ENCODE measurements around the gene KL.

The KL gene

DNA sequence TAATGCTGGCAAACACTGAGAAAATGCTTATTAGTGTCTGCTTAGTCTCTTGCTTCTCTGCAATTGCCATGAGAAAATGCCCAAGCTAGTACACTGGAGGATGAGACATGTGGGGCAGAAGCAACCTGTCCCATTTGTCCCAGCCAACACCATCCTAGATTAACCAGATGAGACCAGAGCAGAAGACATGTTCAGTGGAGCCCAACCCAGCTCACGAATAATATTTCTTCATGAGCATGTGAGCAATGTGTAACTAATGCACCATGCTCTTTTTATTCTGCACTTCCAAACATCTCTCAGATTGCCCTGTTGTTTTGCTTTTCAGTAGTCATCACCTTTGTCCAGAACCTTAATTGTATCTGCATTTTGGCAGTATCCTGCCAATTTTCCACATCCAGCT, 21.4 kb downstream of the KL start:
- DNase-seq (ENCODE audit: low read depth, low spot score): no peak

DNA sequence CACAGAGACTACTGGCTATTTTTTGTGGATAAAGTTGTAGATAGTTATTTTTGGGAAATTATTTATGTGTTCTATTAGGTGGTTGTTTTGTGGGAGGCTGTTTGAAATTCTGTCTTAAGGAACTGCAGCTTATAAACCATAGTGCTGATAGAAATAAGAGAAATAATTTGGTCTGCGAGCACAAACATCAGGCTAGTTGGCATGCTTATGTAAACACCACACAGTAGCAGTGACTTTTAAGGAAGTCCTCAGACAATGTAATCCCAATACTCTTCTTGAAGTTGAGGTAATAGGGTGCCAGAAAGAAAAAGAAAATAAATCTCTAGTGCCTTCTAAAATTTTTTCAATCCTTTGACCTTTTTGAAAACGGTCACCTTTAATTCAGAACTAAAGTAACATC, 23.9 kb downstream of the KL start:
- no peak for DNase-seq (ENCODE audit: low read depth, low spot score)

DNA sequence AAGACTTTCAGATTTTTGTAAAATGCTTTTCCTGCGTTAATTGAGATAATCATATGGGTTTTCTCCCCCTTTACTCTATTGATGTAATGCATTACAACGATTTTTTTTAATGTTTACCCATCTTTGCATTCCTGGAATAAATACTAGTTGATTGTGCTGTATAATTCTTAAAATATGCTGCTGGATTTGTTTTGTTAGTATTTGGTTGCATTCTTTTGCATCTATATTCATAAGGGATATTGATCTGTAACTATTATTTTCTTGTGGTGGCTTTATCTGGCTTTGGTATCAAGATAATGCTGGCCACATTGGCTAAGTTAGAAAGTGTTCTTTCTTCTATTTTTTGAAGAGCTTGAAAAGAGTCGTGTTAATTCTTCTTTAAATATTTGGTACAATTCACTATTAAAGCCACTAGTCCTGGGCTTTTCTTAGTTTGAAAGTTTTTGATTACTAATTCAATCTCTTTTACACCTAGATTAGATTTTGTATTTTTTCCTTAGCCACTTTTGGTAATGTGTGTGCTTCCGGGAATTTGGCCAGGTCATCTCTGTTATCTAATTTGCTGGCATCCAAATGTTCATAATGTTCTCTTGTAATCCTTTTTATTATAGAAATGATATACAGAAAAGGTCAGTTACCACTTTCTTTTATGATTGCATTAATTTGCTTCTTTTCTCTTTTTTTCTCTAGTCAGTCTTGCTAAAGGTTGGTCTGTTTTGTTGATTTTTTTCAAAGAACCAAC, 29.8 kb downstream of the KL start:
- no peak for DNase-seq (ENCODE audit: low read depth, low spot score)

DNA sequence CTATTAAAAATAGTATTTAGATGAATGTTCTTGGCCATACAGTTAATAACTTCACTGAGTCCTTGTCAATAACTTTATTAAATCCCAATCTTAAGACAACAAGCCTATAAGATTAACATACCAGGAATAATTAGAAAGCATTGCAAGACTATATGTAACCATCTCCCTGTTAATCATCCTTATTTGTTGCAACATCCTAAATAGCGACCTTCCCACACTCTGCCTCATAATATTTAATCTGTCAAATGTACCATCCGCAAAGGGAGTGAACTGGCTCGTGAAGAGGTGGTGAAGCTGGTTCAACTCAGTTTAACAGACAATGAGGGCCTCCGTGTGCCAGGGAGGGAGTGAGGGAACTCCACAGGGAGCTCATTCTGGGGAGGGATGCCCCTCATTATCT, 33.9 kb downstream of the KL start:
- no peak for DNase-seq (ENCODE audit: low read depth, low spot score)

DNA sequence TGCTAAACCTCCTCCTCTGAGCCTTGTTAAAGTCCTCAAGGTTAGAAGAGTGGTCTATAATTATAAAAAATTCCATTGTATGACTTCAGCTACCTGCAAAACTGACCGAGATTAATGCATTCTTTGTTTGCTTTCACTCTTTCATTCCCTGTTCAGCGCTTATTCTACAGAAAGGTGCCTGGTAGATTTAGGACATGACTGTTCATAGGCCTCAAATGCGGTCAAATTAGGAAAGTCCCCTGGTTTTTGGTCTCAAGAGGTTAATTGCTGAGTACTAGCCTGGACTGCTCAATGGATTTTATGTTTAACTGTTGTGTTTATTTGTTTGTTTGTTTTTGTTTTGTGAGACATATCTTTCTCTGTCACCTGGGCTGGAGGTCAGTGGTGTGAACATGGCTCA, 35.4 kb downstream of the KL start:
- no peak for DNase-seq (ENCODE audit: low read depth, low spot score)

DNA sequence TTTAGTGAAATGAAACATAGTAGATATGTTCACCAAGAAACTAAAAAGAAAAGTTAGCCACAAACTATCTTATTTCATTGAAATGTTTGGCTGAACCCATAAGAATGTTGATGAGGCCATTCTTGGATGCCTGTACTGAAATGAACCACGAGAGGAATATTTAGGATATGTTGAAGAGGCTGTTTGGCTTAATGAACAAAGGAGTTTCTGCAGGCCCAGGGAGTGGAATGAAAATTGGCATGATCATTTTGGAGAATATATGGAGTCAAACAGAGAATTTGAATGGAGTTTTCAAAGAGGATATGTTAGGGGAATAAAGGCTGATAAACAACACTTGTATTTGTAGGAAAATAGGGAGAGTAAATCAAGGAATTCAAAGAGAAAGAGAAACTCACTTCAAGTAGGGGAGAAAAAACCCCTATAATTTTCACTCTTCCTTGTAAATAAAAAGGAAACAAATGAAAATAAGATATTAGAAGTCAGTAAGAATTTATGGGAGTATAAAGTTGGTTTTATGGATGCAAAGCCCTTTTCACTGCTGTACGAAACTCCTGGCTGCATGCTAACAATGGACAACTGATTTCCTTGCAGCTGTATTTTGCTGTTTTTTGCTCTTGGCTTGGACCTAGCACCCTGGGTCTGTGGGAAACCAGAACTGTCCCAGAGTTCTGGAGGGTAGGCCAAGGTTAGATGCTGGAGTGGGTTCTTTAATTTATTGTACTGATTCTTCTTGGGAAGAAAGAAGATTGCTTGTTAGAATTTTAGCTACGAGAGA, 36.5 kb downstream of the KL start:
- DNase-seq (ENCODE audit: low read depth, low spot score): no peak

DNA sequence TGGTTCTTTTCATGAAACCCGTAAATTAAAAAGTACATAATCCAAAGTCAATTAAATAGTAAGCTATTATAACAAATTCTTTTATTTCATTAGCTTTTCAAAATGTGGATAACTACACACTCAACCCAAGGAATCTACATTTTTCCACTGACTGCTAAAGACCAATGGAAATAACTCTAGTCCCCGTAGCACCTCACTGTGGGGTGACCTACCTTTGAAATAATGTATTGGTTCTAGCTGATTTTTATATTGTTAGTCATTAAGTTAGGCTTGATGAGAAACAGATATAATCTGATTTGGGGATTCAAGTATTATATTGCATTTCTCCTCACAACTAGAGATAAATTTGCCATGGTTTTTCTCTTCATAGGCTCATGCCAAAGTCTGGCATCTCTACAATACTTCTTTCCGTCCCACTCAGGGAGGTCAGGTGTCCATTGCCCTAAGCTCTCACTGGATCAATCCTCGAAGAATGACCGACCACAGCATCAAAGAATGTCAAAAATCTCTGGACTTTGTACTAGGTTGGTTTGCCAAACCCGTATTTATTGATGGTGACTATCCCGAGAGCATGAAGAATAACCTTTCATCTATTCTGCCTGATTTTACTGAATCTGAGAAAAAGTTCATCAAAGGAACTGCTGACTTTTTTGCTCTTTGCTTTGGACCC, 37.3 kb downstream of the KL start:
- no peak for DNase-seq (ENCODE audit: low read depth, low spot score)

DNA sequence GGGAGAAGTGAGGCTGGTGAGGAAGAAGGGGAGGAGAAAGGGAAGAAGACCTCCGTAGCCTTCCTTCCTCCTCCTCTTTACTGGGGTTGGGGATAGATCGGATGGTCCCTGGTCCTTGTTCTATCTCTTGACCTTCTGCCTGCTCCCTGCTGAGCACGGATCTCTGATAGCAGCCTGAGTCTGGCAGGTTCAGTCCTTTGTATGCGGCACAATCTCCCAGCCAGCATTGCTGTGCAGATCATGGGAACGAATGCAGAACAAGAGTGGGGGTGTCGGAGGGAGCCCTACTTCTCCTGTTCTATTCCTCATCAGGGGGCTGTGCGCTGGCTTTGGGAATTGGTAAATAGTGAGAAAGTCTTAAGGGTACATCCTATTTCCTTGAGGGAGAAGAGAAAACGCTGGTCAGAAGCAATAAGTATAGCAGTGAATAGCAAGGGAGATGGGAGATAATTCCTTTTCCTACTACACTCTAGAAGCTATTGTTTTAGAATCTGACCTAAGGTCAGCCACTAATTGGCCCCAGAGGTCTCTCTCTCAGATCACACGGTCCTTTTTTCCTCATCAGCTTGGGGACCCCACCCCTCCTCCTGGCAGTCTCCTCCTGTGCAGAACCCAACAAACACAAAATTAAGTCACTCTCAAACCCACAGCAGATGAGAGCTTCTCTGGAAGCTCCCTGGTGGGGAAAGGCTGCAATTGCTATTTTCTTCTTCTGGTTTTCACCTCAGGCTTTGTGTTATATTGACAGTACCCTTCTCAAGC, 41.0 kb downstream of the KL start:
- peak; percentile 5 for DNase-seq (ENCODE audit: low read depth, low spot score)

DNA sequence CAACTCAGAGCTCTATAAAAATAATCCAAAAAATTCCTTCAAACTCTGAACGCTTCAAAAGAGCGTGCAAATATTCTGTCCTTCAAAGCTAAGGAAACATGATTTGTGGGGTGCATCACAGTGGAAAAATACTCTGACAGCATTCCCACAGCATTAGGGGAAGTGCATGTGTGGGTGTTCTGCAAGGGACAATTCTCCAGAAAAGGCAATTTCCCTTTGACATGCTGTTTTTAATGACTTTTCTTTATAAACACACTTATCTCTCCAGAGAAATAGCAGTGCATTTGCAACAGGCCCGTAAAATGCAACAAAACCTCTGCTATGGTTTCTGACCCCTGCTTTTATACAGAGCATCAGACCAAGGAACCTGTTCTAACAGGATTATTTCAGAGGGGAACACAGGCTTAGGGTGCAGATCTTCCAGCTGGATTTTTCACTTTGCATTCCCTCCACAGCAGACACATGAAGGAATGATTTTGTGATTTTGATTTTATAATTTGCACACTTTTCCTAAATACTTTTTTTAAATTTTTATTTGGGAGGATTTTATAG, 42.6 kb downstream of the KL start:
- no peak for DNase-seq (ENCODE audit: low read depth, low spot score)

DNA sequence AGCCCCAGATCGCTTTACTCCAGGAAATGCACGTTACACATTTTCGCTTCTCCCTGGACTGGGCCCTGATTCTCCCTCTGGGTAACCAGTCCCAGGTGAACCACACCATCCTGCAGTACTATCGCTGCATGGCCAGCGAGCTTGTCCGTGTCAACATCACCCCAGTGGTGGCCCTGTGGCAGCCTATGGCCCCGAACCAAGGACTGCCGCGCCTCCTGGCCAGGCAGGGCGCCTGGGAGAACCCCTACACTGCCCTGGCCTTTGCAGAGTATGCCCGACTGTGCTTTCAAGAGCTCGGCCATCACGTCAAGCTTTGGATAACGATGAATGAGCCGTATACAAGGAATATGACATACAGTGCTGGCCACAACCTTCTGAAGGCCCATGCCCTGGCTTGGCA, 44.6 kb downstream of the KL start:
- no peak for DNase-seq (ENCODE audit: low read depth, low spot score)

DNA sequence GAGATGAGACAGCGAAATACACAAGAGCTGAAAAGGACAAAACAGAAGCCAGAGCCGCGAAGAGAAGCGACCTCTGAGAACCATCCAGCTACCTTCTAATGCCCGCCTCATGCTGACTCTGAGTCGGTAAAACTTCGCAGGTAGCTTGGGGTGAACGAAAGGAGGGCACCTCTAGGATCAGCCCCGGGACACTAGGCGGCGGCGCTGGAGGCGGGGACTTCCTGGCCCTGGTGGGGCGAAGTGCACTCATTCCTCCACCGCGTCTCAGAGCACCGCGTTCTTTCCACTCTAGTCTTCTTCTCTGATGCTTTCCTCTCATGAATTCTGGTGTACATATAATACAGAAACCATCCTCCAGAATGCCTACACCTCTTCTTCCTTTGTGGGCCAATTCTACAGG, 50.1 kb downstream of the KL start:
- DNase-seq (ENCODE audit: low read depth, low spot score): no peak

DNA sequence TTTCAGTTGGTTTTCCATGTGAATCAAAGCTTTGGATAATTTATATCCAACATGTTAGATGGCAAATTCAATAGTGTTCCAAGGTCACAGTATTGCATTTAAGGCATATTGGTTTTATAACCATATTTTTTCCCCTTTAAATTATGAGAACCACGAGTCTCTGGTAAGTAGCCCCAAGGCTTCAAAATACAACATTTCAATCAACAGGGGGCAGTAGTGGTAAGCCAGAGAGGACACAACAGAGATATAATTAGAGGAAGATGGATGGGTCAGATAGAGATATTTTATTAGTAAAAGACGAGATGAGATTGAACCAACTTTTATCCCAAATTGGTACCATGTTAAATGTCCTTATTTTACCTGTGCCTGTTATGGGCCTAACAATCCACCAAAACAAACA, 53.1 kb downstream of the KL start:
- no peak for DNase-seq (ENCODE audit: low read depth, low spot score)

DNA sequence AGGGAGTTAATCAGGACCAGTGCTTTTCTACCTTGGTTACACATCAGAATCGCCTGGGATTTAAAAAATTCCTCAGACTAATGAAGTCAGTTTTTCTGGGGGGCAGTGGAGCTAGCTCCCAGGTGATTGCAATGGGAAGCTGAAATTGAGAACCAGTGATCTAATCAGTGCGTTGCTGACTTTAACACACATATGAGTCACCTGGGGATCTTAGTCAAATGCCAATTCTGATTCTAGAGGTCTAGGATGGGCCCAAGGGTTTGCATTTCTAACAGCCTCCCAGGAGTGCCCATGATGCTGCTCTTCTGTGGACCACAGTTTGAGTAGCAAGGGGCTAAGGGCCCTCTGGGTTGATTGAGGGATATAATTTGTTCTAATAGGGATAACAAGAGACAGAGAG, 54.5 kb downstream of the KL start:
- DNase-seq (ENCODE audit: low read depth, low spot score): no peak

DNA sequence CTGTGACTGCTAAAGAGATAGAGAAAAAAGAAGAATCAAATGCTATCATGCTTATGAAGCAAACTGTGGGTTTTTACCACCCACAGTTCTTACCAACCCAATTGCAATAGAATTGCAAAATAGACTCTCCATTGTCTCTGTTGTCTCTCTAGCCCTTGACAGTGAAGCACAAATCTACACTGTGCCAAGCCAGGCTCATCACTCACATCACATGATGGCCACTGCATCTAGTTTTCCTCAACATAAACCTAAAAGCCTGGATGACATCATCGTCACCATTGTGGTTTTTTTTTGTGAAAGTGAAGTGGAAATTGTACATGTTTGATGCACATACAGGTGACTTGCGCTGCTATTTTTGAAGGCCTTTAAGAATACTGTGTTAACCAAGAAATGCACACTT, 56.1 kb downstream of the KL start:
- DNase-seq (ENCODE audit: low read depth, low spot score): no peak

DNA sequence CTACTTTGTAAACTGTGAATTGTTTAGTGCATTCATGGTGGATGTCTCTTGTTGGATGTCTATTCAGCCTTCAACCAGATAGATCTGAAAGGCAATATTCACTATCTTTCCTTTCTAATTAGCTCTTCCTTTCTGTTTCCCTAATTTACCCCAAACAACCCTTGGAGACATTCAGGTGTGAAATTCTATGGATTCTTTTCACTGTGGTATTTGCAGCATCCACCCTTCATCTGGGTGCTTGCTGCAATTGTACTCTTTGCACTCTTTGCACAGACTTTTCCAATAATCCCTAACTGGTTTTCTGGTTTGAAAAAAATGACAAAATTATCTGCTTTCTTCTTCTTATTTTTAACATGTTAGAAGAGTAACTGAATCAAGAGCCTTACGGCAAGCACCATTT, 56.5 kb downstream of the KL start:
- DNase-seq (ENCODE audit: low read depth, low spot score): no peak

DNA sequence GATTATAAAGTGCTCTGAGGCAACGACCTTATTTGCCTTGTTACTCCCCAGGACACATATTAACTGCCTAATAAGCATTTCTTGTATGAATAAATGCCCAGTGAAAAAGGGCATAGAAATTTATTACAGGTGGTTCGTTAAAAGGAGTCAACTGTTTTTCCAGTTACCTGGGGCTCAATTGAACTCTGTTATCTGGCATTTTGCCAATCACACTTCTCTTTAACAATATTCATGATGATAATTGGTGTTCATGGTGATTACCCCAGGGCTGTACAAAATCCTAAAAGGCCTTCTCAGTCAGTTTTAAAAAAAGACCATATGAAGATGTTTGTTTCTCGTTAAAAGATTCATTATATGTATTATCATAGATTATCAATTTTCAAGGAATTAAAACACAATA, 57.1 kb downstream of the KL start:
- DNase-seq (ENCODE audit: low read depth, low spot score): no peak

DNA sequence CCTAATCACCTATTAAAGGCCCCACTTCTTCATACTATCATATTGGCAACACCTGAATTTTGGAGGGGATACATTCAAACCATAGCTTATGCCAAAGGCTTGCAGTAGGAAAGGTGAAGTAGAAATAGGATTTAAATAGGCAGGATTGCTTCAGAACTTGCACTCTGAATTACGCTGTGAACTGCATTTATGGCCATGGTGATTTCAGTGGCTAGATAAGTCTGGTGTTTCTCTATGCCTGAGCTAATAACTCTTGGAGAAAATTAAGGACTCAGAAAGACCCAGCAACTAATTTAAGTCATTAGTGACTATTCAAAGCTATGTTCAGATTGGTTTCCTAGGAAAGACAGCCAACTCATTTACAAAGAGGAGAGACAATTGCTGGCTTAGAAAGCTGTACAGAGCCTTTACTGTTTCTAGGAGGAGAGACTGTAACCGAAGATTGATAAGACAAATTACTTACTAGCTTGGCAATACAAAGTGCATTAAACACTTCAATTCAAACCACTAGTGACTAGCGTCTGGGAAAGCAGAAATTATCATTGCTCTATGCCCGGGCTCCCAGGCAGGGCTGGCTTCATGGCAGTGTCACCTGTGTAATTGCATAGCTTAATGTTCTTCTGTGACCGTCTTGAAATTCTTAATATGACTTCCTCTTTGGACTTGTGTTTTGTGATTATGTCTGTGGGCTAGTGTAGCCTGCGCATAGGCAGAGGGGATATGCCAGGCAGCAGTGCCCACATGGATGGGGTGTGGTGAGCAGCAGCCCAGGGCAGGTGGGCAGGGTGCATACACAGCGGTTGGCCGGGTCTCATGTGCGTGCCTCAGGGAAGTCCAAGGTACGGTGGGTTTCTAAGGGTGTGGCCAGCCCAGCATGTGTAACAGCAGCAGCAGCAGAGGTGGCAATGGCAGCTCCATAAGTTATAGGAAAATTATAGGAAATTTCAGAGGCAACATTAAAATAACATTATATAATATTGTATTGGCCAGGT, 60.1 kb downstream of the KL start:
- no peak for DNase-seq (ENCODE audit: low read depth, low spot score)

DNA sequence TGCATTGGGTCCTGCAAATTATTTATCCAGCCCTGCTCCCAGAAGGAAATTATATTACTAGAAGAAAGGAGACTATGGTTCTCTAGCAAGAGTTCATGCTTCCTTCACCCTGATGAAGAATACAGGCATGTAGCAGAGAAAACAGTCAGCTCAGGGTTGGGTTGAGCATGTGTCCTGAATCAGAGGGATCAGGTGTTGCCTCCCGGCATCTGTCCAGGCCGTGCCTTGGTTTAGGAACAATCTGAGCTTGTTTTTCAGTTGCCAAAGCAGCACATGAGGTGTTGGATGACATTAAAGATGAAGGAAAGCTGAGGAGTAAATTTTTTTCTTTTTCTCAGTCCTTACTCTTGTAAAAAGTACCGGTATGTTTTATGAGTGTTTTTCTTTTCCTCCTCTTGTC, 62.0 kb downstream of the KL start:
- no peak for DNase-seq (ENCODE audit: low read depth, low spot score)

DNA sequence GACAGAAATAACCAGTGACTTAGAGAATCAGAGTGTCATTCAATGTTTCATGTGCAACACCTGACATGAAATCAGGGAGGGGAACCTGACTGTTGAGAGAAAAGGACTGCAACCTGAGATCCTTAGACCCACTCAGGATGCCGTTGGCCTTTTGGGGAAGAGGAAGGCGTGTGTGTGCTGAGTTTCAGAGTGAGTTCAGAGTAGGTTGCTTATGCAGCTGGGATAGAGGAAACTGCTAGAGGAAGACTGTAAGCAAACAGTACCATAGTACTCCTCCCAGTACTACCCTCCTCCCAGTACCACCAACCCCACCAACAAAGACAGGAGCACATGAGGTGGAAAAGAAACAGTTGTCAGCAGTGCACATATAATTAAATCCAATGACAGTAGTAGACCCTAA, 63.7 kb downstream of the KL start:
- DNase-seq (ENCODE audit: low read depth, low spot score): no peak

DNA sequence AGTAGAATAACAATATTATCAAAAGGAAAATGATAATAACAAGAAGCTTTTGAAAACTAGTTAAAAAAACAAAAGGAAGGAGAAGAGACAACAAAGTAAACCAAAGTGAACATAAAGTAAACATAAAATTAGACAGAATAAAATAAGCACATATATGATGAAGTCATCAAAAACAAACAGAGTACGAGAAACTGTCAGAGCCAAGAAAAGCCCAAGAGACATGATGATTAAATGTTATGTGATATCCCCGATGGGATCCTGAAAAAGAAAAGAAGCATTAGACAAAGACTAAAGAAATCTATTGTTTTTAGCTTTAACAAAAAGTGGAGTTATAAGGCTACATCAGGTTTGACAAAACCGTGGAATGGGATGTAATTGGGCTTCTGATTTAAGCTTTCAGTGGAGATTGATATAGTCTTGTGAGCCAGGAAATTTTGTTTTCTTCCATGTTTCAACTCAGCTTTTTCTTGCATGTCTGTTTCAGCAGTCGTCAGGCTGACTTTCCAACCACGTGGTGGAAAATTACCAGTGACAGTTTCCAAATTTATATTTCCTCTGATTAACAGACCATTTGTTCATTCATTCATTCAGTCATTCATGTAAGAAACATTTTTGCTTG, 64.9 kb downstream of the KL start:
- DNase-seq (ENCODE audit: low read depth, low spot score): no peak

Measured in iPS DF 19.7 (cell line).